Vagina (tissue), 2 donors: ENCODE data around the gene BAX. TPM values are rescaled to one million over a fixed set of nuclear protein-coding genes. Genes with fewer than 3 reads are reported as not detected.

ENCODE experiments used
- DNase-seq, 2 donors: peaks; one replicate each; pipeline ENCODE4 v3.0.0-alpha.2; 2017; ENCODE audit errors: extremely low spot score in 2 of 2
- H3K27ac ChIP-seq: fragments of 200-600 bp; sonication (generic); one replicate; pipeline ENCODE4 v1.5.1; 2019
- H3K27me3 ChIP-seq: fragments of 200-600 bp; sonication (generic); one replicate; pipeline ENCODE4 v1.5.1; 2019
- H3K36me3 ChIP-seq, 2 donors: fragments of 200-600 bp; sonication (generic); one replicate each; pipeline ENCODE4 v1.5.1; 2017 to 2019
- H3K4me1 ChIP-seq: fragments of 200-600 bp; sonication (generic); one replicate; pipeline ENCODE4 v1.5.1; 2019
- H3K4me3 ChIP-seq, 2 donors: fragments of 200-600 bp; sonication (generic); 1 replicate in 1 of 2; 2 replicates in 1 of 2; pipeline ENCODE4 v1.5.1; 2016 to 2019
- H3K9me3 ChIP-seq: fragments of 200-600 bp; sonication (generic); one replicate; pipeline ENCODE4 v1.5.1; 2019
- POLR2A ChIP-seq, 2 donors: fragments of 450-650 bp; IDR thresholded peaks; one replicate each; pipeline ENCODE4 v1.6.1; 2017; ENCODE audit warnings: antibody characterized with exemption in 2 of 2, mild to moderate bottlenecking in 2 of 2, moderate library complexity in 2 of 2
- POLR2AphosphoS5 ChIP-seq, 2 donors: sonication (generic); formaldehyde crosslinking; IDR thresholded peaks; one replicate each; pipeline ENCODE4 v1.9.0; 2017; ENCODE audit warnings: antibody characterized with exemption in 2 of 2, mild to moderate bottlenecking in 2 of 2, low read depth in 1 of 2; ENCODE audit not compliant: insufficient read depth in 1 of 2
- intact Hi-C: fragments of 100-400 bp; cut with DNase I; formaldehyde crosslinking; loops from one replicate; pipeline ENCODE4 v1.15.1; 2023
- total RNA-seq: library from RNA; depleted of rRNA; stranded (reverse); fragments of >200 nt; gene quantifications from one replicate; pipeline ENCODE4 v1.2.3, GENCODE V29; 2016
- TF ChIP-seq, protein P1 (sequence below), 3 experiments: fragments of 450-650 bp in 2 of 3; fragments of 200-600 bp in 1 of 3; sonication (generic) in 1 of 3; IDR thresholded peaks; one replicate each; pipeline ENCODE4 v1.5.1; 2017 to 2019; ENCODE audit warnings: antibody characterized with exemption in 3 of 3, mild to moderate bottlenecking in 2 of 3, moderate library complexity in 2 of 3

BAX gene
- total RNA-seq, 1 donor from 2014 or later = 52.3 TPM

GRCh38 chr19:48965806-48966540, 11.3 kb downstream of the BAX start:
- Histone ChIP-seq H3K36me3 (peaks cover 0 to 30% of the 10 kb centered on the region in 2 donors), H3K27ac (peak overlapping the region; percentile 96), H3K9me3 (no peaks in the 10 kb centered on the region), H3K4me1 (peaks cover 49% of the 10 kb centered on the region), H3K4me3 (peak overlapping the region; percentile 72 to 87), H3K27me3 (no peaks in the 10 kb centered on the region)
- intact Hi-C loops = loop anchor here (10.0 kb wide), 2 partner anchors 91 to 331 kb away; partner anchors contain the start of genes DBP and PPP1R15A
- no peak for TF ChIP-seq POLR2A (IDR thresholded peaks at IDR 0.05)
- TF ChIP-seq POLR2AphosphoS5 (IDR thresholded peaks at IDR 0.05; ENCODE audit: insufficient read depth in 1 of 2, low read depth in 1 of 2) = peak in 1 of 2 donors; percentile 86
- no peak for DNase-seq

- Histone ChIP-seq H3K4me1 (peaks cover 49% of the 10 kb centered on the region), H3K27me3 (no peaks in the 10 kb centered on the region), H3K27ac (peak overlapping the region; percentile 96), H3K9me3 (no peaks in the 10 kb centered on the region), H3K36me3 (peaks cover 0 to 26% of the 10 kb centered on the region in 2 donors), H3K4me3 (peak overlapping the region; percentile 72 to 87)
- TF ChIP-seq POLR2A (IDR thresholded peaks at IDR 0.05) = no peak
- TF ChIP-seq, protein P1, sequence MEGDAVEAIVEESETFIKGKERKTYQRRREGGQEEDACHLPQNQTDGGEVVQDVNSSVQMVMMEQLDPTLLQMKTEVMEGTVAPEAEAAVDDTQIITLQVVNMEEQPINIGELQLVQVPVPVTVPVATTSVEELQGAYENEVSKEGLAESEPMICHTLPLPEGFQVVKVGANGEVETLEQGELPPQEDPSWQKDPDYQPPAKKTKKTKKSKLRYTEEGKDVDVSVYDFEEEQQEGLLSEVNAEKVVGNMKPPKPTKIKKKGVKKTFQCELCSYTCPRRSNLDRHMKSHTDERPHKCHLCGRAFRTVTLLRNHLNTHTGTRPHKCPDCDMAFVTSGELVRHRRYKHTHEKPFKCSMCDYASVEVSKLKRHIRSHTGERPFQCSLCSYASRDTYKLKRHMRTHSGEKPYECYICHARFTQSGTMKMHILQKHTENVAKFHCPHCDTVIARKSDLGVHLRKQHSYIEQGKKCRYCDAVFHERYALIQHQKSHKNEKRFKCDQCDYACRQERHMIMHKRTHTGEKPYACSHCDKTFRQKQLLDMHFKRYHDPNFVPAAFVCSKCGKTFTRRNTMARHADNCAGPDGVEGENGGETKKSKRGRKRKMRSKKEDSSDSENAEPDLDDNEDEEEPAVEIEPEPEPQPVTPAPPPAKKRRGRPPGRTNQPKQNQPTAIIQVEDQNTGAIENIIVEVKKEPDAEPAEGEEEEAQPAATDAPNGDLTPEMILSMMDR (IDR thresholded peaks at IDR 0.05) = no peak
- TF ChIP-seq POLR2AphosphoS5 (IDR thresholded peaks at IDR 0.05; ENCODE audit: insufficient read depth in 1 of 2, low read depth in 1 of 2) = no peak
- intact Hi-C loops = loop anchor here (10.0 kb wide), 2 partner anchors 92 to 332 kb away; partner anchors contain the start of genes DBP and PPP1R15A
- no peak for DNase-seq
Measured at GRCh38 chr19:48966541-48967345, 12.1 kb downstream of the BAX start.

- H3K36me3 ChIP-seq = peaks cover 0 to 26% of the 10 kb centered on the region in 2 donors
- H3K4me1 ChIP-seq = peaks cover 40% of the 10 kb centered on the region
- H3K9me3 ChIP-seq = no peaks in the 10 kb centered on the region
- H3K4me3 ChIP-seq = peak overlapping the region; percentile 72 to 87
- peak overlapping the region; percentile 96 for H3K27ac ChIP-seq
- no peak for DNase-seq
- no peaks in the 10 kb centered on the region for H3K27me3 ChIP-seq
- no peak for TF ChIP-seq POLR2A (IDR thresholded peaks at IDR 0.05)
- TF ChIP-seq, protein P1 (IDR thresholded peaks at IDR 0.05) = no peak
- no peak for TF ChIP-seq POLR2AphosphoS5 (IDR thresholded peaks at IDR 0.05; ENCODE audit: insufficient read depth in 1 of 2, low read depth in 1 of 2)
- intact Hi-C loops = loop anchor here (10.0 kb wide), 2 partner anchors 93 to 333 kb away; partner anchors contain the start of genes DBP and PPP1R15A
Measured at GRCh38 chr19:48967346-48968178, 12.9 kb downstream of the BAX start.

DNA sequence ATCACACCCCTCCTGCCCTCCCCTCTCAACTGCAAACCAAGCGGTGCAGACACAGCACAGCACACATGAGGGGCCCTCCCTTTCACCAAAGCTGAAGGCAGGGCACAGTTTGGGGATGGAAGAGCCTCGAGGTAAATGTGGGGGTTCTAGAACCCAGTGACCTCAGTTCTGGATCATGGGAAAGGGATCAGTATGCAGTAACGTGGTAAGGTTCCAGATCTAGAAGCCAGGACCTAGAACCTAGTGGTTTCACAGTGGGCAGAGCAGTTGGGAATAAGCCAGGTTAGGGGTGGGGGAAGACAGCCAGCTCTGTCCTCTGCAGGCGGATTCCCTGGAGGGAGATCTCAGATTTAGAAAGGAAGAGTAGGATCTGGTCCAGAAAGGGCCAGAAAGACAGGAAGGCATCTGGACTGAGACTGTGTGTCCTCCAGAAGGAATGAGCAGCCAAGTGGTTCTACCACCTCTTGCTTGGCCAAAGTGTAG, 13.5 kb downstream of the BAX start:
- Histone ChIP-seq H3K36me3 (peaks cover 0 to 26% of the 10 kb centered on the region in 2 donors), H3K4me1 (peaks cover 34% of the 10 kb centered on the region), H3K4me3 (no peak overlapping the region), H3K27me3 (no peaks in the 10 kb centered on the region), H3K27ac (peak overlapping the region; percentile 96), H3K9me3 (no peaks in the 10 kb centered on the region)
- TF ChIP-seq POLR2AphosphoS5 (IDR thresholded peaks at IDR 0.05; ENCODE audit: insufficient read depth in 1 of 2, low read depth in 1 of 2) (no peak), POLR2A (IDR thresholded peaks at IDR 0.05) (no peak)
- TF ChIP-seq, protein P1 (IDR thresholded peaks at IDR 0.05) = no peak
- intact Hi-C loops = loop anchor here (10.0 kb wide), 2 partner anchors 93 to 333 kb away; partner anchors contain the start of genes DBP and PPP1R15A
- DNase-seq = no peak
